Kidney epithelial cell (primary cell): ENCODE results near the gene SLC25A47. TPM values are rescaled to one million over a fixed set of nuclear protein-coding genes. Genes with fewer than 3 reads are reported as not detected.
"Not testable (repeated sequence)": the region's sequence is repeated elsewhere in the genome, so short reads cannot be mapped to it uniquely, and the experiment has no call there.

Experiments used
- DNase-seq: peaks from one replicate; pipeline ENCODE4 v3.0.0-alpha.2; 2010; ENCODE audit warnings: low read depth
- H3K27me3 ChIP-seq: 2 replicates; pipeline ENCODE4 v1.6.0; 2011; ENCODE audit warnings: low read length; ENCODE audit not compliant: control insufficient read depth, insufficient read depth
- H3K36me3 ChIP-seq: 2 replicates; pipeline ENCODE4 v1.5.1; 2011; ENCODE audit warnings: low read length; ENCODE audit not compliant: control insufficient read depth, insufficient read depth
- H3K4me3 ChIP-seq: 2 replicates; pipeline ENCODE4 v1.5.1; 2011; ENCODE audit warnings: low read depth, mild to moderate bottlenecking, control low read depth, low read length
- total RNA-seq: library from RNA; depleted of rRNA; stranded (reverse); fragments of >200 nt; gene quantifications from 2 replicates; pipeline ENCODE4 v1.2.3, GENCODE V29; 2015
- TF ChIP-seq, protein P1 (sequence below): IDR thresholded peaks from 2 replicates; pipeline ENCODE4 v1.5.1; 2011; ENCODE audit warnings: mild to moderate bottlenecking, moderate library complexity, low read length, control low read depth, inconsistent platforms; ENCODE audit not compliant: insufficient read depth, poor library complexity, severe bottlenecking

The SLC25A47 gene
- total RNA-seq, 1 donor from 2014 or later, result not detected

DNA sequence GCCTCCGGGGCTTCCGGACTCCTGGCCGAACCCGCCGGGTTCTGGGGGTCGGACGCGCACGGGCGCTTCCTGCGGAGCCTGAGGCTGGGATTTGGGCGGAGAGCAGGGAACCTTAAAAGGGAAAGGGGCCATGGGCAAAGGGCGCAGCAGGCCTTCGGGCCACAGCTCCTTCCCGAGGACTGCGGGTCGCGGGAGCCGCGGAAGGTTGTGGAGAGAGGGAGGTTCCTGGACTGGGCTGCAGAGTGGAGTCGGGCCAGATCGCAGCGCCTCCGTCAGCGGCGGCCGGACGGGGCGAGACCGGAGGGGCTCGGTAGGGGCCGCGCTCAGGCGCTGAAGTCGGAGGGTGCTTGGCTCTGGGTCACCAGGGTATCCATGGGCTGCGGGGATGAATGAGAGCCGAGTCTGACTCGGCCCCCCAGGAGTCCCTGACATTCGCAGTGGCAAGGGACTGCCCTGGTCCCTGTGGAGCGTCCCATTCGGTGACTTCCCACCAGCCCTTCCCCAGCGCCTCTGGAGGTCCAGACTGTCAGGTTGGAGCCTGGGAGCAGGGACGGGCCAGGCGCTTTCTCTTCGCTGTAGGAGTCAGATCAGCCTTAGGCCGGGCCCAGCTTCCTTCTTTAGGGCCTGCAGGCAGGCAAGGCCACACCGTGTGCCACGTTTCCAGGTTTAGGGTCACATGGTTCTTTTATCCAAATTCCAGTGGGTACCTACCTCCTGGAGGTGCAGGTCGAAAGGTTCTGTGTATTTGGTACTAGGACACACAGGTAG lies 16.0 kb upstream of the SLC25A47 start:
- TF ChIP-seq, protein P1, sequence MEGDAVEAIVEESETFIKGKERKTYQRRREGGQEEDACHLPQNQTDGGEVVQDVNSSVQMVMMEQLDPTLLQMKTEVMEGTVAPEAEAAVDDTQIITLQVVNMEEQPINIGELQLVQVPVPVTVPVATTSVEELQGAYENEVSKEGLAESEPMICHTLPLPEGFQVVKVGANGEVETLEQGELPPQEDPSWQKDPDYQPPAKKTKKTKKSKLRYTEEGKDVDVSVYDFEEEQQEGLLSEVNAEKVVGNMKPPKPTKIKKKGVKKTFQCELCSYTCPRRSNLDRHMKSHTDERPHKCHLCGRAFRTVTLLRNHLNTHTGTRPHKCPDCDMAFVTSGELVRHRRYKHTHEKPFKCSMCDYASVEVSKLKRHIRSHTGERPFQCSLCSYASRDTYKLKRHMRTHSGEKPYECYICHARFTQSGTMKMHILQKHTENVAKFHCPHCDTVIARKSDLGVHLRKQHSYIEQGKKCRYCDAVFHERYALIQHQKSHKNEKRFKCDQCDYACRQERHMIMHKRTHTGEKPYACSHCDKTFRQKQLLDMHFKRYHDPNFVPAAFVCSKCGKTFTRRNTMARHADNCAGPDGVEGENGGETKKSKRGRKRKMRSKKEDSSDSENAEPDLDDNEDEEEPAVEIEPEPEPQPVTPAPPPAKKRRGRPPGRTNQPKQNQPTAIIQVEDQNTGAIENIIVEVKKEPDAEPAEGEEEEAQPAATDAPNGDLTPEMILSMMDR, result no peak
- Histone ChIP-seq H3K4me3 (peak overlapping the region; percentile 73), H3K36me3 (no peaks in the 10 kb centered on the region), H3K27me3 (no peaks in the 10 kb centered on the region)
- DNase-seq, result no peak

DNA sequence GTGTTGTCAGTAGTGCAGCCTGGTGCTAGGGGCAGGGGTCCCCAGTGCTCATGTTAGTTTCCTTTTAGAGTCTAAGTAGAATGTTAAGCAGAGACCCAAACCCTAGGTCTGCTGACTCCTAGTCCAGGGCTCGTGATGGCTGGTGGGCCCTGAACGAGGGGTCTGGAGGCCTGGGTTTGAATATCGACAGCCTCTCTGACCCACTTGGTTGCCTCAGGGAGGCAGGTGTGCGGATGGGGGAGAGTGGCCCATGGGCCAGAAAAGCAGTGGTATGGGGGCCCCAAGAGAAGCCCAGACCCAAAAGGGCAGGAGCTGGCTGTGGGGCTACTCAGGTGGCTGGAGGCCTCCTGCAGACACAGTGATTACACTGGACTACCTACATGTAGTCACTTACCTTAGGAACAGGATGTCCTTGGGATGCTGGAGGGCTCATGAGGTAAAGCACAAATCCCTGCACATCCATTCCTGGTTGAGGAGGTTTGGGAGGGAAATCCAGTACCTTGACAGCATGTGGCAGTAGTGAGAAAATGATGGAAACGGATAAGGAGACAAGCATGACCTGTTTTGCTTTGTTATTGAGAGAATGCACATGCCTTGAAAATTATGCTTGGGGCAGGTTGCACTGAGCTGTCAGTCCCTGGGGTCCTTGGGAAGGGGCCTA lies 15.2 kb upstream of the SLC25A47 start:
- no peaks in the 10 kb centered on the region for H3K27me3 ChIP-seq
- TF ChIP-seq, protein P1, result no peak
- DNase-seq, result no peak
- peak overlapping the region; percentile 73 for H3K4me3 ChIP-seq
- no peaks in the 10 kb centered on the region for H3K36me3 ChIP-seq

DNA sequence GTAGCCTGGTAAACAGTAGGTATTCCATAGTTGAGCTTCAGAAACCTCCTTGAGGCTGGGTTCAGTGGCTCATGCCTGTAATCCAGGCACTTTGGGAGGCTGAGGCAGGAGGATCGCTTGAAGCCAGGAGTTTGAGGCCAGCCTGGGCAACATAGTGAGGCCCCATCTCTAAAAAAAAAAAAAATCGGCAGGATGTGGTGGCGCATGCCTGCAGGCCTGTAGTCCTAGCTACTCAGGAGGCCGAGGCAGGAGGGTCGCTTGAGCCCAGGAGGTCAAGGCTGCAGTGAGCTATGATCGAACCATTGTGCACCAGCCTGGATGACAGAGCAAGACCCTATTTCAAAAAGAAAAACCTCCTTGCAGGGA lies 14.7 kb upstream of the SLC25A47 start:
- H3K36me3 ChIP-seq, DNase-seq, H3K27me3 ChIP-seq, H3K4me3 ChIP-seq: not testable (repeated sequence)

- no peak overlapping the region for H3K4me3 ChIP-seq
- no peaks in the 10 kb centered on the region for H3K27me3 ChIP-seq
- TF ChIP-seq, protein P1, result no peak
- no peak for DNase-seq
- H3K36me3 ChIP-seq, result no peaks in the 10 kb centered on the region
Measured at GRCh38 chr14:100309028-100309737, 14.0 kb upstream of the SLC25A47 start.

DNA sequence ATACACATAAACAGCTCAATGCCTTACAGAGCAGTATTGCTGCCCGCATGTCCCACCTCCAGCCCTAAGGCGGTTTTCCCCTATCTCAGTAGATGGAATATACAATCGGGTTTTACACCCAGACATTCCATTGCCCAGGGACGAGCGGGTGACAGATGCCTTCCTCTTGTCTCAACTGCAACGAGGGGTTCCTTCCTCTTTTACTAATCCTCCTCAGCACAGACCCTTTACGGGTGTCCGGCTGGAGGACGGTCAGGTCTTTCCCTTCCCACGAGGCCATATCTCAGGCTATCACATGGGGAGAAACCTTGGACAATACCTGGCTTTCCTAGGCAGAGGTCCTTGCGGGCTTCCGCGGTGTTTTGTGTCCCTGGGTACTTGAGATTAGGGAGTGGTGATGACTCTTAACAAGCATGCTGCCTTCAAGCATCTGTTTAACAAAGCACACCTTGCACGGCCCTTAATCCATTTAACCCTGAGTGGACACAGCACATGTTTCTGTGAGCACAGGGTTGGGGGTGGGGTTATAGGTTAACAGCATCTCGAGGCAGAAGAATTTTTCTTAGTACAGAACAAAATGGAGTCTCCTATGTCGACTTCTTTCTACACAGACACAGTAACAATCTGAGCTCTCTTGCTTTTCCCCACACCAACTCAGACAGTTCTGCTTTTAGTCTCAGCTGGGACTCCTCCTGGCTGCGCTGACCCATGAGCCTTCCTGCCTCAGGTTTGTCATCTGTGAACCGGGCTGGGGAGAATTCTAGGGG lies 10.8 kb upstream of the SLC25A47 start:
- DNase-seq, H3K27me3 ChIP-seq, H3K36me3 ChIP-seq, H3K4me3 ChIP-seq: not testable (repeated sequence)

DNA sequence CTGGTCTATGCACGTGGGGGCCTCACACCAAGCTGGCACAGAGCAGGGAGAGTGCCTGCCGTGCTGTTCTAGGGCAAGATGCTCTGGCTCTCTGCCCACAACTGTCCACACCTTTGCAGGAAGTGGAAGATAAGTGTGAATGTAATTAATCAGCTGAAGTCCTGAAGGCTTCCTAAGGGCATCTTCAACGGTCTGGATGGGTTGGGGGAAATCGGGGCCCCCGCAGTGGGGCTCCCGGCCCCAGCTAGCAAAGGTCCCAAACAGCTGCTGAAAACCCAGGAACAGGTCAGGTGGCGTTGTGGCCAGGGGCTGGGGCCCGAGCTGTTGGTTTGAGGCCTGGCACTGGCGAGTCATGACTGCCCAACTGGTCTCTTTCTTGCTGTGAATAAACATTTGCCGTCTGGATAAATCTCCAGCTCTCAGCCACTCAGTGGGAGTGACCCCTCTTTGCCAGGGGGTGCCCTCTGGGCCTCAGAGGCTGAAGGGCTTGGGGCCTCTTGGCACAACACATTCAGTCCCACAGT lies 10.2 kb upstream of the SLC25A47 start:
- Histone ChIP-seq H3K36me3 (no peaks in the 10 kb centered on the region), H3K27me3 (no peaks in the 10 kb centered on the region), H3K4me3 (no peak overlapping the region)
- DNase-seq, result no peak
- TF ChIP-seq, protein P1, result no peak
